ENCODE data around the gene PTPN9. TPM values are rescaled to one million over a fixed set of nuclear protein-coding genes. Genes with fewer than 3 reads are reported as not detected.

Gene PTPN9
- total RNA-seq: 22.2 and 24.0 TPM in 2 replicates

DNA sequence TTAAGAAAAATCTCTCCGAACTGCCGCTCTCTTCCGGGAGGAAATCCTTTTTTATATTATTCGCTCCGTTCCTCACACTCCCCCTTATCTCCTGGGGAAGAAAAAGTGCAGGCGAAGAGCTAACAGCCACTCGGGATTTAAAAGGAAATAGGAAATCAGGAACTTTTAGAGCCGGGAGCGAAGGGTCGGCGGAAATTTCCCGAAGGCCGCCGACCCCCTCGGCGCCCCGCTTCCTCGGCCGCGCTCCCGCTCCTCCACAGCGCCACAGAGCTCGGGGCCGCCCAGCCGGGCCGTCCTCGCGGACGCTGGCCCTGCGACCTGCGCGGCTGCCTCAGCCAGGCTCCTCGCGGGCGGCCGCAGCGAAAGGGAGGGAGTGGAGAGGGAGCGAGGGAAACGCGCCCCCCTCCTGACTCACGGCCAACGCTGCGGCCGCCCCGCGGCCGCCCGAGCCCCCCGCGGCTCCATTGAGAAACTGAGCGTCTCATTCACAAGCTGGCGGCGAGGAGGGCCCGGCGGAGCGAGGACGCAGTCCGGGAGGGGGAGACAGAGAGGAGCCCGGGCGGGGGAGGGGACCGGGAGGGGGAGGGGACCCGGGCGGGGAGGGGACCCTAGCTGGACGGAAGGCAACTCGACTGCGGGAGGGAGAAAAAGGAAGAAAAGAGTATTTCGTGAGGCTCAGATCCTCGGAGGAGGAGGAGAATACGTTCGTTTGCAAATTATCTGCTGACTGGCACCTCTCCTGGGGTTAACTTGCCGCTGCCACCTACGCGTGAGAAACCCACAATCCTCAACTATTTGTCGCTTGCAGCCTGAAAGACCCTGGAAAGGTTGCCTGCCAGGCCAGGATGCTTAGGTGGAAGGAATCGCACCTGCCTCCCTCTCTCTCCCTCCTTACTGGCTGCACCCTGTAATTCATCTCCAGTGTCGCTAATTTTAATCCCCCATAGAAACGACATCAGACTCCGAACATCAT lies at the start of gene PTPN9:
Gene PTPN9, minus strand, starts transcription at position 368 of the 973 bp plus-strand sequence. CDS start 539 bp downstream, outside the sequence.

DNA sequence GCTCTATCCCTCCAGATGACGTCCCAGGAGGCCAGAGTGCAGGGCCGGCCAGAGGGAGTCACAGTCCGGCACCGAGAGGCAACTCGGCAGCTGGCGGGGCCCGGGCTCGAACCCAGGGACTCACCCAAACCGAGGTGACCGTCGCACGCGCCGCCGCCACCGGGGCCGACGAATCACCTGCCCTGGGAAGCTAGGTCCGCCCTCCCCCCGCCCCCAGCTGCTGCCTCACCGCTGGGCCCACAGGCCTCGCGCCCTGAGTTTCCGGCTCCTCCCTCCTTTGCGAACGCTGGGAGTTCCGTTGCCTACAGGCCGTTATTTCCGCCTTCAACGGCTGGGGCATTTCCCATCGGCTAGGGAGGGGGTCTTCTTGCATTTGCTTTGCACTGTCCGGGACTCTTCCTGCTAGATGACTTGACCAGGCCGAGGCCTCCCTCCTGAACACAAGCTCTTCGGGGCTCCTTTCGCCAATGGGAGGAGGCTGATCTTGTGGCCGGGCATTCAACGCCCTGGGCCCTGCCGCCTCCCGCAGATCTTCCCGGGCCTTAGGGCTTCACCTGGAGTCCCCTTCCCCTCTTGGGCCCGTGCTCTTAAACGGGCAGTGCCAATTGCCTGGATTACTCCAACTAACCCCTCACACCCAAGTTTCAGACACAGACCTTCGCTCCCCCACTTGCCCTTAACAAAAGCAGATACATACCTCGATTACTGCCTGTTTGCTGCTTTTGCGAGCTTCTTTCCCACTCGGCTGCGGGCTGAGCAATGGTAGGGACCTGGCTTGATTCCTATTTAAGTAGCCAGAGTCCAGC lies 46.6 kb upstream of the PTPN9 start, which contains the start of gene SNUPN:
Gene SNUPN, minus strand, starts transcription at position 184 of the 806 bp plus-strand sequence. CDS start 4,674 bp downstream, outside the sequence.

DNA sequence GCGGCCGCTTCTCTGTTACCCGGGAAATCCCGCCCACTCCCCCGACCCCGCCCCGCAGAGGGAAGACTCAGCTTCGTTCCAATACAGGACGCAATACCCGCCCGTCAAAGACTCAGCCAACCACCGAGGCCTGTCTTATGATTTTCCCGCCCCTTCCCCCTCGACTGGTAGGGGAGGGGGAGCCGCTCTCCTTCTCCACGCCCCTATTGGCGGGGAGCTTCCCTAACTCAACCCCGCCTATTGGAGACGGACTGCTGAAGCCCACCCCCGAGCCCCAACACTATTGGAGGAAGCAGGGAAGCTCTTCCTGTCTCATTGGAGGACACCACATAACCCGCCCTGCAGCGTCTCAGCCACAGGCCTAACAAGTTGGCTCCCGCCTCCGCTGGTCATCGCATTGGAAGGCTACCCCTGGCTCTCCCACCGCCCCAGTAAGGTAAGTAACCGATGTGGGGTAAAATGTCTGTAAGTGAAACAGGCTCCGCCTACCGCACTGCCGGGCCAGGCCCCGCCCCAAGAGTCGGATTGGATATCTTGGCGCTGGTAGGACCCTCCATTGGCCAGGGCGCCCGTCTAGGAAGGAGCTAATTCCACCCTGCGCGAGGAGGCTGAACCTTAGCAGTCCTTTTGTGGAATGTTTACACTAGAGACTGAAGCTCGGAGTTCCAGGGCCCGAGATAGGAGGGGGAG lies 127.3 kb downstream of the PTPN9 start, which contains the start of gene SIN3A:
Gene SIN3A, minus strand, starts transcription at position 17 of the 690 bp plus-strand sequence. CDS start 21,315 bp downstream, outside the sequence.

Other genes starting within 250 kb of the PTPN9 start
- 68.0 and 86.5 TPM in 2 replicates for gene COMMD4, start 243.3 kb downstream of the PTPN9 start, total RNA-seq
- gene NEIL1, start 232.3 kb downstream of the PTPN9 start, total RNA-seq: 4.0 and 4.4 TPM in 2 replicates
- gene MAN2C1, start 210.7 kb downstream of the PTPN9 start, total RNA-seq: 52.0 and 87.0 TPM in 2 replicates
- 22.4 and 27.6 TPM in 2 replicates for gene SIN3A, start 127.6 kb downstream of the PTPN9 start, total RNA-seq
- 19.0 and 21.7 TPM in 2 replicates for gene SNUPN, start 46.4 kb upstream of the PTPN9 start, total RNA-seq
- gene IMP3, start 60.9 kb upstream of the PTPN9 start, total RNA-seq: 92.0 and 159 TPM in 2 replicates
- gene SNX33, start 68.6 kb upstream of the PTPN9 start, total RNA-seq: 36.1 and 36.6 TPM in 2 replicates
- gene CSPG4, start 133.5 kb upstream of the PTPN9 start, total RNA-seq: 16.2 TPM in 2 replicates

Data from cardiac atrium fibroblast (primary cell).